WERI-Rb-1 (cell line): ENCODE data around the gene RXFP4.

Source experiments
- DNase-seq: peaks from one replicate; pipeline ENCODE4 v3.0.0-alpha.2; 2020
- H3K27ac ChIP-seq: fragments of 250-450 bp; sonication (Bioruptor Pico); 2 replicates; pipeline ENCODE4 v1.5.1; 2020; ENCODE audit warnings: mild to moderate bottlenecking, moderate library complexity
- H3K27me3 ChIP-seq: fragments of 250-450 bp; sonication (Bioruptor Pico); 2 replicates; pipeline ENCODE4 v1.5.1; 2021; ENCODE audit warnings: mild to moderate bottlenecking, low read depth, moderate library complexity; ENCODE audit not compliant: insufficient read depth, severe bottlenecking
- H3K36me3 ChIP-seq: fragments of 250-450 bp; sonication (Bioruptor Pico); 2 replicates; pipeline ENCODE4 v1.5.1; 2020; ENCODE audit warnings: mild to moderate bottlenecking, moderate library complexity
- H3K4me3 ChIP-seq: 2 replicates; pipeline ENCODE4 v1.5.1; 2011; ENCODE audit warnings: low read depth, mild to moderate bottlenecking, control low read depth, low read length
- H3K9me3 ChIP-seq: fragments of 250-450 bp; sonication (Bioruptor Pico); 2 replicates; pipeline ENCODE4 v1.5.1; 2021; ENCODE audit warnings: mild to moderate bottlenecking, moderate library complexity; ENCODE audit not compliant: severe bottlenecking
- CTCF ChIP-seq: IDR thresholded peaks from 2 replicates; pipeline ENCODE4 v1.5.1; 2011; ENCODE audit warnings: low read depth, mild to moderate bottlenecking, control low read depth, inconsistent platforms, low read length

RXFP4 gene

GRCh38 chr1:155989242-155990004 is 48.0 kb downstream of the RXFP4 start:
- TF ChIP-seq CTCF = peak; percentile 100
- Histone ChIP-seq H3K27me3 (no peaks in the 10 kb centered on the region), H3K9me3 (no peaks in the 10 kb centered on the region), H3K36me3 (no peaks in the 10 kb centered on the region), H3K4me3 (no peak overlapping the region), H3K27ac (no peak overlapping the region)
- DNase-seq = peak; percentile 83

- Histone ChIP-seq H3K27me3 (no peaks in the 10 kb centered on the region), H3K36me3 (no peaks in the 10 kb centered on the region), H3K9me3 (no peaks in the 10 kb centered on the region), H3K4me3 (no peak overlapping the region), H3K27ac (no peak overlapping the region)
- no peak for TF ChIP-seq CTCF
- DNase-seq = no peak
Measured at GRCh38 chr1:155990005-155990739, 48.7 kb downstream of the RXFP4 start.
